GM23248 (cell line): ENCODE data around the gene UBE3B. TPM values are rescaled to one million over a fixed set of nuclear protein-coding genes. Genes with fewer than 3 reads are reported as not detected.

Experiments used
- DNase-seq: peaks from one replicate; pipeline ENCODE4 v3.0.0-alpha.2; 2015
- H2AFZ ChIP-seq: fragments of 200-600 bp; sonication (generic); 2 replicates; pipeline ENCODE4 v1.6.1; 2016; ENCODE audit warnings: antibody characterized with exemption
- H3F3A ChIP-seq: fragments of 200-600 bp; sonication (generic); 2 replicates; pipeline ENCODE4 v1.6.1; 2016; ENCODE audit warnings: mild to moderate bottlenecking, antibody characterized with exemption, mixed run types; ENCODE audit not compliant: insufficient read depth
- H3K27ac ChIP-seq: fragments of 200-600 bp; sonication (generic); 2 replicates; pipeline ENCODE4 v1.5.1; 2016; ENCODE audit warnings: mild to moderate bottlenecking
- H3K27me3 ChIP-seq: fragments of 200-600 bp; sonication (generic); replicated peaks from 2 replicates; pipeline ENCODE4 v1.6.1; 2016; ENCODE audit warnings: mild to moderate bottlenecking; ENCODE audit not compliant: insufficient read depth
- H3K36me3 ChIP-seq: fragments of 200-600 bp; sonication (generic); 2 replicates; pipeline ENCODE4 v1.6.1; 2016; ENCODE audit warnings: low read depth, mild to moderate bottlenecking
- H3K4me1 ChIP-seq: fragments of 200-600 bp; sonication (generic); 2 replicates; pipeline ENCODE4 v1.6.1; 2016; ENCODE audit warnings: mild to moderate bottlenecking; ENCODE audit not compliant: insufficient read depth
- H3K4me2 ChIP-seq: fragments of 200-600 bp; sonication (generic); one replicate; pipeline ENCODE4 v1.6.1; 2016; ENCODE audit warnings: mild to moderate bottlenecking; ENCODE audit not compliant: unreplicated experiment
- H3K4me3 ChIP-seq: fragments of 200-600 bp; sonication (generic); 2 replicates; pipeline ENCODE4 v1.5.1; 2016; ENCODE audit warnings: mild to moderate bottlenecking
- H3K79me2 ChIP-seq: fragments of 200-600 bp; sonication (generic); 2 replicates; pipeline ENCODE4 v1.6.1; 2016; ENCODE audit warnings: mild to moderate bottlenecking; ENCODE audit not compliant: insufficient read depth
- H3K9ac ChIP-seq: fragments of 200-600 bp; sonication (generic); 2 replicates; pipeline ENCODE4 v1.6.1; 2016; ENCODE audit warnings: mild to moderate bottlenecking
- H3K9me2 ChIP-seq: fragments of 200-600 bp; sonication (generic); 2 replicates; pipeline ENCODE4 v1.6.1; 2016; ENCODE audit warnings: mixed run types, mild to moderate bottlenecking, moderate library complexity; ENCODE audit not compliant: insufficient read depth
- H3K9me3 ChIP-seq: fragments of 200-600 bp; sonication (generic); one replicate; pipeline ENCODE4 v1.6.1; 2017; ENCODE audit warnings: low read depth
- H4K20me1 ChIP-seq: fragments of 200-600 bp; sonication (generic); 2 replicates; pipeline ENCODE4 v1.6.0; 2016; ENCODE audit not compliant: insufficient read depth
- EZH2 ChIP-seq: fragments of 200-600 bp; sonication (generic); IDR thresholded peaks from 2 replicates; pipeline ENCODE4 v1.6.1; 2018; ENCODE audit warnings: antibody characterized with exemption, mild to moderate bottlenecking; ENCODE audit not compliant: insufficient read depth, poor library complexity, severe bottlenecking
- EZH2phosphoT487 ChIP-seq: fragments of 200-600 bp; sonication (generic); IDR thresholded peaks from 2 replicates; pipeline ENCODE4 v1.6.1; 2018; ENCODE audit warnings: antibody characterized with exemption, moderate library complexity, mild to moderate bottlenecking, low read depth; ENCODE audit not compliant: insufficient read depth
- WGBS, 2 experiments: methylation state at CpG; one replicate each; pipeline ENCODE4 v1.1.6; 2015 to 2017; ENCODE audit warnings: low lambda C conversion rate in 2 of 2, low coverage in 1 of 2; ENCODE audit errors: missing lambda C conversion rate in 2 of 2; 5-methylcytosine and 5-hydroxymethylcytosine counted together
- in situ Hi-C: fragments of 300-500 bp; cut with MboI; formaldehyde crosslinking; loops from 2 replicates; pipeline ENCODE4 v1.15.0; 2020
- polyA plus RNA-seq: library from polyadenylated mRNA; unstranded; fragments of >200 nt; fragmentation: Nextera tagmentation; extraction: Ambion mirVana; gene quantifications from 2 replicates; pipeline ENCODE4 v1.2.1, GENCODE V29; 2016
- total RNA-seq: library from RNA; depleted of rRNA; stranded (reverse); fragments of >200 nt; shearing (Covaris generic); gene quantifications from 2 replicates; pipeline ENCODE4 v1.2.3, GENCODE V29; 2014

The UBE3B gene
- total and polyA plus RNA-seq, 2 experiments from 2014 or later = 32.0 to 38.3 TPM

GRCh38 chr12:109535863-109536250 is 58.4 kb downstream of the UBE3B start:
- DNase-seq = no peak
- no peaks in the 10 kb centered on the region; the same call in 1 of the 2 replicates for H3K36me3 ChIP-seq
- H3F3A ChIP-seq = no peaks in the 10 kb centered on the region
- no peaks in the 10 kb centered on the region for H3K79me2 ChIP-seq
- H3K4me2 ChIP-seq = no peak overlapping the region
- peaks cover 7% of the 10 kb centered on the region; the same call in 1 of the 2 replicates for H3K4me1 ChIP-seq
- no peaks in the 10 kb centered on the region for H3K9me2 ChIP-seq
- H3K4me3 ChIP-seq = no peak overlapping the region
- no peak overlapping the region for H3K27ac ChIP-seq
- no peak overlapping the region for H2AFZ ChIP-seq
- WGBS, 2 experiments = 91 to 93% methylated on average over 5 of the region's 5 CpGs
- no peaks in the 10 kb centered on the region for H3K27me3 ChIP-seq
- H3K9me3 ChIP-seq = no peaks in the 10 kb centered on the region
- H4K20me1 ChIP-seq = no peaks in the 10 kb centered on the region
- TF ChIP-seq EZH2 (no peak), EZH2phosphoT487 (no peak)
- no peak overlapping the region for H3K9ac ChIP-seq
- in situ Hi-C loops = no loop called here

DNA sequence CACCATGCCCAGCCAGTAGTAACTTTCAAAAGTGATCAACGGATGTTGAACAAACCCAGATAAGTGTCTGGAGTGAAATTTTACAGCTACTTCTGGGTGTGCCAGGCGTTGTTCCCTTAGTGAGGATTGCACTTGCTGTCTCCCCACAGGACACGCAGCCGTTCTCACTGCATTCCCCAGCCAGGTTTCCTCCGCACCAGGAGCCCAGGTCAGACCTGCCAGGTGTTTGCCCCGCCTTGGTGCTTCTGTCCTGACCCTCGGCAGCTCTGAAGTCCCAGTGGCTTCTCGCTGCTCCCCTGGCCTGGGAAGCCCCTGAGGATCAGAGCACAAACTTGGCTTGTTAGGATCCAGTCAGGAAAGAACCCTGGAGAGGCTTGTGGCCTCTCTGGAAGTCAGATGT is 59.7 kb downstream of the UBE3B start:
- no peak for DNase-seq
- H2AFZ ChIP-seq = no peak overlapping the region
- H3K79me2 ChIP-seq = no peaks in the 10 kb centered on the region
- no peaks in the 10 kb centered on the region for H3K36me3 ChIP-seq
- no peak overlapping the region for H3K27ac ChIP-seq
- peaks cover 12% of the 10 kb centered on the region; the same call in 1 of the 2 replicates for H3K4me1 ChIP-seq
- H4K20me1 ChIP-seq = no peaks in the 10 kb centered on the region
- TF ChIP-seq EZH2 (no peak), EZH2phosphoT487 (no peak)
- in situ Hi-C loops = no loop called here
- H3K4me2 ChIP-seq = no peak overlapping the region
- H3K9me3 ChIP-seq = no peaks in the 10 kb centered on the region
- H3K27me3 ChIP-seq = no peaks in the 10 kb centered on the region
- H3F3A ChIP-seq = no peaks in the 10 kb centered on the region
- H3K9me2 ChIP-seq = no peaks in the 10 kb centered on the region
- H3K9ac ChIP-seq = no peak overlapping the region
- 90 to 93% methylated on average over 8 of the region's 8 CpGs for WGBS, 2 experiments
- no peak overlapping the region for H3K4me3 ChIP-seq

- in situ Hi-C loops = no loop called here
- H3K4me3 ChIP-seq = no peak overlapping the region
- H3K27me3 ChIP-seq = no peaks in the 10 kb centered on the region
- no peaks in the 10 kb centered on the region for H3K9me3 ChIP-seq
- H4K20me1 ChIP-seq = no peaks in the 10 kb centered on the region
- H3K9me2 ChIP-seq = no peaks in the 10 kb centered on the region
- H3K36me3 ChIP-seq = no peaks in the 10 kb centered on the region
- H3K79me2 ChIP-seq = no peaks in the 10 kb centered on the region
- H3F3A ChIP-seq = no peaks in the 10 kb centered on the region
- H3K27ac ChIP-seq = no peak overlapping the region
- H3K4me2 ChIP-seq = no peak overlapping the region
- TF ChIP-seq EZH2phosphoT487 = no peak
- TF ChIP-seq EZH2 = no peak
- no peak for DNase-seq
- H2AFZ ChIP-seq = no peak overlapping the region
- WGBS, 2 experiments = 93 to 95% methylated on average over 16 of the region's 16 CpGs
- no peak overlapping the region for H3K9ac ChIP-seq
- H3K4me1 ChIP-seq = peaks cover 12% of the 10 kb centered on the region; the same call in 1 of the 2 replicates
Observed at GRCh38 chr12:109538191-109538863, 60.9 kb downstream of the UBE3B start.

GRCh38 chr12:109539508-109539907 is 62.1 kb downstream of the UBE3B start:
- H3F3A ChIP-seq = 0 out of 2 replicates have a peak, but pooled peaks cover 1% of the 10 kb centered on the region
- H3K27ac ChIP-seq = no peak overlapping the region
- WGBS, 2 experiments = 34% methylated on average over 9 of the region's 9 CpGs
- no peaks in the 10 kb centered on the region for H4K20me1 ChIP-seq
- in situ Hi-C loops = no loop called here
- peak; percentile 64 for DNase-seq
- no peaks in the 10 kb centered on the region for H3K27me3 ChIP-seq
- TF ChIP-seq EZH2phosphoT487 (no peak), EZH2 (no peak)
- no peaks in the 10 kb centered on the region for H3K36me3 ChIP-seq
- H2AFZ ChIP-seq = no peak overlapping the region
- H3K4me3 ChIP-seq = no peak overlapping the region
- peak overlapping the region; percentile 10 for H3K4me2 ChIP-seq
- H3K9me2 ChIP-seq = no peaks in the 10 kb centered on the region
- H3K9me3 ChIP-seq = no peaks in the 10 kb centered on the region
- H3K4me1 ChIP-seq = peaks cover 13% of the 10 kb centered on the region
- no peak overlapping the region for H3K9ac ChIP-seq
- no peaks in the 10 kb centered on the region for H3K79me2 ChIP-seq
